LNCAP (cell line): ENCODE data around the gene RASSF5.

Experiments
- TF ChIP-seq, protein P1 (sequence below): fragments of 450-650 bp; IDR thresholded peaks from 2 replicates; pipeline ENCODE4 v1.5.1; 2017; ENCODE audit warnings: mild to moderate bottlenecking

The RASSF5 gene

DNA sequence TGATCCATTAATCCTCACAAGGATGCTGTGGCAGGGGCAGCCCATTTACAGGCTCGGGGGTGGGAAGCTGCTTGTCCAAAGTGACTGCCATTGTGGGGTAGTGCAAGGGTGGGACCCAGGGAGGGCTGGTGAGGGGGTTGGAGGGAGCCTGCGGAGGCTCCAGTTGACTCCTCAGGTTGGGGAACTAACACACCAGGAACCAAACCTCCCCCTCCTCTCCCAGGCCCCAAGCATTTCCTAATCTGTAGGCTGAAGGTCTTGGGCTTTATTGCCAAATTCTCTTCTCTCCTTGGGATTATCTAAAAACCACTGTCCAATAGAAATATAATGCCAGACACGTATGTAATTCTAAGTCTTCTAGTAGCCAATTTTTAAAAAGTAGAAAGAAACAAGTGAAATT, 18.9 kb upstream of the RASSF5 start:
- TF ChIP-seq, protein P1, sequence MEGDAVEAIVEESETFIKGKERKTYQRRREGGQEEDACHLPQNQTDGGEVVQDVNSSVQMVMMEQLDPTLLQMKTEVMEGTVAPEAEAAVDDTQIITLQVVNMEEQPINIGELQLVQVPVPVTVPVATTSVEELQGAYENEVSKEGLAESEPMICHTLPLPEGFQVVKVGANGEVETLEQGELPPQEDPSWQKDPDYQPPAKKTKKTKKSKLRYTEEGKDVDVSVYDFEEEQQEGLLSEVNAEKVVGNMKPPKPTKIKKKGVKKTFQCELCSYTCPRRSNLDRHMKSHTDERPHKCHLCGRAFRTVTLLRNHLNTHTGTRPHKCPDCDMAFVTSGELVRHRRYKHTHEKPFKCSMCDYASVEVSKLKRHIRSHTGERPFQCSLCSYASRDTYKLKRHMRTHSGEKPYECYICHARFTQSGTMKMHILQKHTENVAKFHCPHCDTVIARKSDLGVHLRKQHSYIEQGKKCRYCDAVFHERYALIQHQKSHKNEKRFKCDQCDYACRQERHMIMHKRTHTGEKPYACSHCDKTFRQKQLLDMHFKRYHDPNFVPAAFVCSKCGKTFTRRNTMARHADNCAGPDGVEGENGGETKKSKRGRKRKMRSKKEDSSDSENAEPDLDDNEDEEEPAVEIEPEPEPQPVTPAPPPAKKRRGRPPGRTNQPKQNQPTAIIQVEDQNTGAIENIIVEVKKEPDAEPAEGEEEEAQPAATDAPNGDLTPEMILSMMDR: no peak

GRCh38 chr1:206489980-206490770, 17.2 kb upstream of the RASSF5 start:
- TF ChIP-seq, protein P1: peak; percentile 99

DNA sequence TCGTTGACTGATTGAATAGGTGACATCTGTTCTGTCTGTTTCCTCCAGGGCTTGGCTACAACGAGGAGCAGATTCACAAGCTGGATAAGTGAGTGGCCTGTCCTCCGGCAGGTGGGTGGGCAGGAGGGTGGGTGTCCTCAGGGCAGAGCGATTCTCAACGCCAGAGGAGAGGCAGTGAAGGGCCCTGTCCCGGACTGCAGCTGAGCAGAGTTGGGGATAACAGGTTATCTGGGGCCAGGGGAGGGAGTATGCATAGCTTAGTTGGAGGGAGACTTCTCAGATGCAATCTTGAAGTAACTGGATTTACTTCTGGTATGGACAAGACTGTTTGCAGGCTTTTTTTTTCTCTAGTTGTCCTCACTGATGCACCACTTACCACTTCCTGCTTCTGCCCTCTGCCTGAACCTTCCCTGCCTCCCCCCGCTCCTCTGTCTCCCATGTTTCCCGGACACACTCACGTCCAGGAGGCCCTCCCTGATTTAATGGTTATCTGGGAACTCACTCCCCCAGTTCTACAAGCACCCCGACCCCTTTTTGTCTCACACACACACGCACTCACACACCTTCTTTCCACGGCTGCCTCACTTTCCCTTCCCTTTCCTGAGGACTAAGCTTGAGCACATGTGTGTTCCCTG, 16.4 kb upstream of the RASSF5 start:
- TF ChIP-seq, protein P1: no peak

GRCh38 chr1:206491616-206492015, 15.7 kb upstream of the RASSF5 start:
- TF ChIP-seq, protein P1: no peak

- TF ChIP-seq, protein P1: no peak
Observed at GRCh38 chr1:206492589-206492988, 14.7 kb upstream of the RASSF5 start.

- TF ChIP-seq, protein P1: no peak
Observed at GRCh38 chr1:206493279-206493678, 14.1 kb upstream of the RASSF5 start.

GRCh38 chr1:206495011-206495461, 12.3 kb upstream of the RASSF5 start:
- TF ChIP-seq, protein P1: no peak
